GM21367 (cell line): ENCODE data around the gene IRAK3.

Source experiments
- ATAC-seq: cut with Tn5 transposase; IDR thresholded peaks from one replicate; pipeline ENCODE4 v1.9.1; 2021; ENCODE audit not compliant: unreplicated experiment

IRAK3 gene

DNA sequence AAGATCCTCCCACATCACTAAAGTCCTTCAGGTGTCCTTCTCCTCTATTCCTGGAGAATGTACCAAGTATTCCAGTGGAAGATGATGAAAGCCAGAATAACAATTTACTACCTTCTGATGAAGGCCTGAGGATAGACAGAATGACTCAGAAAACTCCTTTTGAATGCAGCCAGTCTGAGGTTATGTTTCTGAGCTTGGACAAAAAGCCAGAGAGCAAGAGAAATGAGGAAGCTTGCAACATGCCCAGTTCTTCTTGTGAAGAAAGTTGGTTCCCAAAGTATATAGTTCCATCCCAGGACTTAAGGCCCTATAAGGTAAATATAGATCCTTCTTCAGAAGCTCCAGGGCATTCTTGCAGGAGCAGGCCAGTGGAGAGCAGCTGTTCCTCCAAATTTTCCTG, 58.7 kb downstream of the IRAK3 start:
- no peak for ATAC-seq

DNA sequence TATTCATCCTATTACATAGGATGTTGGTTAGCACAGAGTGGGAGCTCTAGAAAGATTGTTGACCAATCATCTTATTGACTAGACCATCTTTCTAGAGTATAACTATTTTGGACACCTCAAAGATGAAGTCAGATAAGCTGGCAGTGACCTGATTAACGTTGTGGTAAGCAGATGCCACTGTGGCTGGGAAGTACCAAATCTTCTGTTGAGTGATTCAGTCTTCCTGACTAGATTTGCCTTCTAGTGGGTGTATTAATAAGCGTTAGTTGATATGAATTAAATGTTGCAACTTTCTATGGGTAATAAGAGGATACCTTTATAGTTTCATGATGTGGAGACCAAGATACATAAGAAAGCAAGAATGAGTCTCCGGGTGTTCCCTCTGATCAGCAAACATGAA, 62.0 kb downstream of the IRAK3 start:
- no peak for ATAC-seq

DNA sequence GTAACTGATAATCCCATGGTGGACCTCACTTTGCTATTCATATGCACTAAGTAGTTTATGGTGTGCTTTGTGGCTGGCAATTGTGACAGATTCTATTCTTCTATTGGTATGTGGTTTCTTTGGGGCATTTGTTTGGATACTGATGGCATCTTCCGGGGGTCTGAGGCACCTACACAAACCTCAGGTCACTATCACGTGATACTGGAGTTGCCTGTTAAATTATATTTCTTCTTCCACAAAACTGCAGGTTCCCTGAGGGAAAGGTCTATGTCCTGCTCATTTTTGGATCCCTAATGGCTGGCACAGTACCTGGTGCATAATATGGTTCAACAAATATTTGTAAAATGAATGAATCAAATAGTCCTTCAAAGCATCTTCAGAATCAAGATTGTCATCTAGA, 63.8 kb downstream of the IRAK3 start:
- ATAC-seq, result no peak

DNA sequence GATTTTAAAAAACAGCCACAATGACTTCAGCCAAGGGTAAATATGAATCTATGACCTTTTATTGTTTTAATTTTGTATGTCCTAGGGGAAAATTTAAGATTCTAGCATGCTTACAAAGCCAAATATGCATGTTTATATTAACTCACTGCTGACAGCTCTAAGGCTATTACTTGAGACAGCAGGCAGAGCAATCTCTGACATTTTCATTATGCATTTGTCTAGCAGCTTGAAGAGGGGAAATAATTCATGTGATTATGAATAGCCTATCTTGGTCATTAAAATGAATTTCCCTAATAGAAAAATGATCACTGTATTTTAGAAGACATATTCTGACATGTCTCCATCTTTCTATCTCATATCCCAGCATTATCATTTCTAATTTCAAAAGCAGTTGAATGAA, 66.7 kb downstream of the IRAK3 start:
- ATAC-seq, result no peak

DNA sequence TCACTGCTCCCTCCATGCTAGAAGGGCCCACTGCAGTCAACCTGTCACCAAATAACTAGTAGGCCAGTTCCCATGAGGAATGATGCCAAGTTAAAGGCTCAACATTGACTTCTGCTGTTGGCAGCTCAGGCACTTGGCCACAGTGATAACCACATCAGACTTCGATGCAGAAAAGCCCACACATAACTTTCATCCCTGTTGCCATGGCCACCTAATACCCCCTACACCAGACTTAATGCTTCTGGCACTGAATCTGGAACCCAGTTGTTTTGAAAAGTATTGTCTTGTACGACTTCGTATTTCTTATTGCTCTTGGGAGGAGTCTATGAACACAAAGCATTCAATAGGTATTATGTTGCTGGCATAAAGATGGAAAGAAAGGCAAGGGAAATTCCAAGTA, 69.0 kb downstream of the IRAK3 start:
- no peak for ATAC-seq

DNA sequence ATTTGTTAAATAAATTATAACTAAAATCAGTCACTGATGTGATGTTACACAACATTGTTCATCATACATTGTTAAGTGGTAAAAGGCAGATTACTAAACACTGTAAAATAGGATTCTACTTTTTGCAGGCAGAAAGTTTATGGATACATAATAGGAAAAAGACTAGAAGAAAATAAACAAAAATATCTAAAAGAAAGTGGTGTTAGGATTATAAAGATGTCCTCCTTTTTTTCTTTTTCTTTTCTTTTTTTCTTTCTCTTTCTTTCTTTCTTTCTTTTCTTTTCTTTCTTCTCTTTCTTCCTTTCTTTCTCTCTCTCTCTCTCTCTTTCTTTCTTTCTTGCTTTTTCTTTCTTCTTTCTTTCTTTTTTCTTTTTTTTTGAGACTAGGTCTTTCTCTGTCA, 73.7 kb downstream of the IRAK3 start:
- no peak for ATAC-seq

DNA sequence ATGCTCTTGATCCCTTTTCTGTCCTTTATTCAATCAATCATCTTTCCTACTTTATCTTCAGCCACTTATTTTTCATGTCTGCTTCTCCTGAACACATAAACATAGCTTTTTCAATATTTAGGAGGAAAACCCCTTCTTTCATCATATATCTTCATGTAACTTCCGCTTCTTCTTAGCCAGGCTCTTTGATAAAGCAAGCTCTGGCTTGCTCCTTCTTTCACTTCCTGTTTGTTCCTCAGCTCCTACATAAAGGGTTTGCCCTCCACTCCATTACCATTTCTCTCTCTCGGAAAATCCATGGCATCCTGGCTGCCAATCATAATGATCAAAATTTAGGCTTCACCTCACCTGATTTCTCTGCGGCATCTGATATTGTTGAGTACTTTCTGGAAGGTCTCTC, 79.5 kb downstream of the IRAK3 start:
- no peak for ATAC-seq

DNA sequence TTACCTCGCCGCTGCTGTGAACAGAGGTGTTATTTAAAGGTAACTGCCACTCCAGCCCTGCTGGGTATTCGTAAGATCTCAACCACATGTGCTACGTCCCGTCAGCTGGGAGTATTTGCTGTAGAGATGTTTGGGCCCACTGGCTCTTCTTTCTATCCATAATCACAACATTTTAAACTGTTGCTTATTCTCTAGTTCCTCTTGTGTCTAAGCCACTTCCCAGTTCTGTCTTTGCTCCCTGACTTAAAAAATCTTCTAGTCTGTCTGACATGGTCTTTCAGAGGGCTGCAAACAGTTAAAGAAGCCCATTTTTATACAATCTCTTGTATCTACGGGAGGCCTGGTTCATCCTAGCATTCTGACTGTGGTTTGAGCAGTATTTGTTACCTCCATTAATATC, 80.1 kb downstream of the IRAK3 start:
- ATAC-seq, result no peak

DNA sequence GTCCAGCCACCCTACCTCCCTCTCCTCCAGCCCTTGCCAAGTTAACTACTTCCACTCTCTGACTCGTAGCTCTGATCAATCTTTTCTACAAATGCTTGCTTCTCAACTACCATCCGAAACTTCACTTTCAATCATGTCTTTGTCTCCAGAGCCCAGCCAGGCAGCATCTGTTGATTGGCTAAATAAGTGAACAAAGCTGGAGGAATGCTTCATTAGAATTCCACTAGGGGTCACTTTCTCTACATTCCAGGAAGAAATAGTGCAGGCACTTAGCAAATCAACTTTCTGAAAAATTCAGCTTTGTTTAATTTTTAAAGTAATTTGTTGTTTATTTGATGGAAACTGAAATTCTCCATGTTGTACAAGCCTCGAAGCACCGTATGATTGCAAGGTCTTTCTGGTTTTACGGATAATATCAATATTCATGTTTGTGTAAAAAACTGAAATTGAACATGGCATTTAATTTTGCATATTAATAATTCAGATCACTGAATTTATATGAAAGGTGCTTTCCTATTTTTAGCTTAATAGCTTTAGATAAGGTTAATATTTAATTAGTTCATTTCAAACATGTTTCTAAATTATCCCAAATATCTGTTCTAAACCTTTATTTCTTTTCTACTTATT, 80.9 kb downstream of the IRAK3 start:
- no peak for ATAC-seq

DNA sequence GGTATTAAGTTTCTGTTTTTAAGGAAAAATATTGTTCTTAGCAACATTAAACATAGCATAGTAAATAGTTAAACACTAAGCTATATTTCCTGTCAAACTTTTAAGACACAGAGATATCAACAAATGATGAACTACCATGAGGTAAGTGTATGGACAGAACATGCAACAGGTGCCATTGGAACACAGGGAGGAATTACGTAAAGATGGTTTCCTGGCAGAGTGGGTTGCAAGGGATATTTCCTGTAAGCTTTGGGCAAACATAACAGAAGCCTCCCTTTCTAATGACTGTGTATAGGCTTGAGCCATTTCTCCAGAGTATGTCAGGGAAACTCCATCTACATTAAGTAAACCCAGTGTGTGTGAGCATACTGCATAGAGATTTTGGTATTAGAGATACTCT, 81.6 kb downstream of the IRAK3 start:
- no peak for ATAC-seq

DNA sequence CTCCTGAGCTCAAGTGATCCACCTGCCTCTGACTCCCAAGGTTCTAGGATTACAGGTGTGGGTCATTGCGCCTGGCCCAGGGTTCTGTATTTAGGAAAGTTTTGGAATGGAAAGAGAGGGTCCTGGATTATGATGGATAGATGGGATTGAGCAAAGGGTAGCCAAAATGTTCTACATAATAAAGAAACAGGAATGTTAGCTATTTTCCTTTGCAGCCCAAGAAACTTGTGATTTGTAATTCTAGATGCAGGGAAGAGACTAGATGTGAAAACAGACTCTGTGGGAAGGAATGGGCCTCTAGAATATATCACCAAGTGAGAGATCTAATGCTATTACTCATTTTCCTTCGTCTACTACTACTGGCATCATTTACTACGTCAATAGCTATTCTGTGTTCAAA, 83.6 kb downstream of the IRAK3 start:
- ATAC-seq, result no peak

DNA sequence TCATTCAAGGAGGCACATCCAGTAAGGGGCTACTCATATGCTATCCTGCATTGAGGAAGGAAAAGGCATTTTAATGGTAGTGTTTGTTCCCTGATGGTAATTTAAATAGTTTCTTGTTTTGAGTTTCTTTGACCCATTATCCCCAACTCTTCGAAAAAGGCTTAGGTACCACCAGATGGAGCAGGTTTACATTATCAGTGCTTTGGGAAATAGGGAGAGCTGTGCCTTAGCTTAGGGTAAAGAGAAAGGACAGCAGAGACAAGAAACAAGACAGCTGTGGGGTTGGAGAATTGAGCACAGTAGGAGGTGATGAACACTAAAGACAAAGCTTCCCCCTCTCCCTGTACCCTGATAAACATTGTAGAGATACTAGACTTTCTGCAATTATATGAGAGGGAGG, 84.1 kb downstream of the IRAK3 start:
- no peak for ATAC-seq

DNA sequence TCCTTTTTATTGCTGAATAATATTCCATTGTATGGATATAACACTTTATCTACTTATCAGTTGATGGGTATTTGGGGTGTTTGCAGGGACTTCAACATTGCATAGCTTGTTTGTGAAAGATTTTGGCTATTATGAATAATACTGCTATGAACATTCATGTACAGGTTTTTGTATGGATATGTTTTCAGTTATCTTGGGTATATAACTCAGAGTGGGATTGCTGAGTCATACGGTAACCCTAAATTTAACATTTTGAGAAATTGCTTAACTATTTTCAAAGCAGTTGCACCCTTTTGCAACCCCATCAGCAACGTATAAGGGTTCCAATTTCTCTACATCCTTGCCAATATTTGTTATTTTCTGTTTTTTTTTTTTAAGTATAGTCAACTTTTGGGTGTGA, 86.0 kb downstream of the IRAK3 start:
- no peak for ATAC-seq

DNA sequence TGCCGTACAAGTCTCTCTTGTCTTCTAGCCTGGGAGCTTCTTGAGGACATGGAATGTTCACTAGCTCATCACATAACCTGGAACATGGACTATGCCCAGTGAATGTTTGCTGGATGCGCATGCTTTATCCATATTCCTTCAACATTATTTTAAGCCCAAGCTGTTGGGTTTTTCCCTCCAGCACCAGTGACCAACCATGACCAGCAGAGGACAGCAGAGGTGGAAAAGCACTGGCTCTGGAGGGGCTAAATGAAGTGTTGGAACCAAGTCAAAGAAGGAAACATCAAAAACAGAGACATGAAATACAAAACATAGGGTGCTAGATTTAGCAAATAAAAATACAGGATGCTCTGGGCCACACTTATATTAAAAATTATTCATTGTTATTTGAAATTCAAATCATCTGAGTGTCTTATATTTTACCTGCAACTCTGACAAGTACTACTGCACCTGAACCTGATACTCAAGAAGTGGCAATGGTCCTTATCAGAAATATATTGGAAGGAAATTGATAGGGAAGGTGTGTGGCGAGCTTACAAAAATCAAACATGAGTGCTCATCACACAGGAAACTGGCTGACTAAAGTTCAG, 90.2 kb downstream of the IRAK3 start:
- ATAC-seq, result no peak

DNA sequence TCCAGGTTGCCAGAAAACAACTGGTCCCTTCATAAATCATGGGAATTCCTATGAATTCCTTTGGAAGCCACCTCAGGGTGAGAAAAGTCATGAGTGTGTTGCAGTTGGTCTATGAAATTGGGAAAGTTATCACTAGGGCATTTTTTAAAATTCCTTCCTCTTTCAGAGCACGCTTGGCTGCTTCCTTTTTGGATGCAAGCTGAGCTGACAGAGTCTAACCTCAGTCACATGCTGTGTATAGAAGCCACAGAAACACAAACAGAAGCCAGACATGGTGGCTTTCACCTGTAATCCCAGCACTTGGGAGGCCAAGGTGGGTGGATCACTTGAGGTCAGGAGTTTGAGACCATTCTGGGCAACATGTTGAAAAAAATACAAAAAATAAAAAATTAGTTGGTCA, 91.5 kb downstream of the IRAK3 start:
- ATAC-seq, result no peak

DNA sequence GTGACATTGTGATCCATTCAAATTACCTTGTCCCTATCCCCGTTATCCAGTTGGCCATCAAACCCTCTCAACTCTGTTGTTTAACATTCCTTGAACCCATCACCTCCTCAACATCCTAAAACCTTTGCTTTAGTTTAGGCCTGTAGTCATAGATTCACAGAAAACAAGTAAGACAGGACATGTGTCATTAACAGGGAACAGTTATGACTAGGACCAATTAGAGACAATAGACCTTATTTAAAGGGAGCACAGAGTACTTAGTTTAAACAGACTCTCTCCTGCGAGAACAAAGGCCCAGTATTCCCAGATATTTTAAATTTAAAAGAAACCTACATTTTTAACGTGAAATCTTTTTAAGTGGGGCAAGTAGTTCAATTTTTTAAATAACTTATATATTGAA, 93.2 kb downstream of the IRAK3 start:
- no peak for ATAC-seq

DNA sequence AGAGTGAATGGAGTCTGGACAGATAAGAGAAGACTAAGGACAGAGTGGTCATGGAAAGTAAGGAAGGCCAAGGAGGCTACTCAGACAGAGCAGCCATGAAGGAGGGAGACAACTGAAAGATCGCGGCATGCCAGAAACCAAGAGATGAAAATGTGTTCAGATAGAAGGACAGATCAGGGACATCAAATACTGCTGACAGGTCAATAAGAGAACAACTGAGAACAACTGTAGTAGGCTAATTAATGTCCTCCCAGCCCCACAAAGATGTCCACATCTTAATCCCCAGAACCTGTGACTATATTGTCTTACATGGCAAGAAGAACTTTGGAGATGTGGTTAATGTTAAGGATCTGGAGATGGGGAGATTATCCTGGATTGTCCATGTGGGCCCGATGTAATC, 98.3 kb downstream of the IRAK3 start:
- no peak for ATAC-seq

DNA sequence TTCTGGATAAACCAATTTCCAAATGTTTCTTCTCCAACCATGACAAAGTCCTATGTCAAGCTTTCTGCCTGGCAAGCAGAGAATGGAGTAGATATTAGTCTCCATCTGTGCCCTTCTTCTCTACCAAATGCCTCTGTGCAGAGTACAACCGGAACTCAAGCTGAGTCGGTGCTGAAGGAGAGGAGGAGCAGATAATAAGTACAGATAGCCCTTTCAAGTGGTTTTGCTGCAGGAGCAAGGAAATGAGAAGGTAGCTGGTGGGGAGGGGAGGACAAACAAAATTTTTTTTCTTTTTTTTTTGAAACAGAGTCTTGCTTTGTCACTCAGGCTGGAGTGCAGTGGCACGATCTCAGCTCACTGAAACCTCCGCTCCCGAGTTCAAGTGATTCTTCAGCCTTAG, 99.1 kb downstream of the IRAK3 start:
- ATAC-seq, result no peak

DNA sequence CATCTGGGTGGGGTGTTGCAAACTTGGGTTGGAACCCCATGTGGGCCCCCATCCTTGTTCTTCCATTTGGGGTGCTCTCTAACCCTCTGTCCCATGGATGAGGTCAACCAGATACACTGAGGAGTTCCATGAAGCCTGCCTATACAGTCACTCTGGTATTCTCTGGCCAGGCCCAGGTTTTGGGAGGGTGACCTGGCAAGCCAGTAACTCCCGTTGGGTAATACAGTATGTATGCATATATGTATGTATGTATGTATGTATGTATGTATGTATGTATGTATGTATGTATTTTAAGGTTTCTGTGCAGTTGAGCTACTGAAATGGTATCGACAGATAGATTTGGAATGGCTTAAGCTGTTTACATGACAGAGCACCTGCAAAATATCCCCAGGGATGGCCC, 100.5 kb downstream of the IRAK3 start:
- no peak for ATAC-seq

DNA sequence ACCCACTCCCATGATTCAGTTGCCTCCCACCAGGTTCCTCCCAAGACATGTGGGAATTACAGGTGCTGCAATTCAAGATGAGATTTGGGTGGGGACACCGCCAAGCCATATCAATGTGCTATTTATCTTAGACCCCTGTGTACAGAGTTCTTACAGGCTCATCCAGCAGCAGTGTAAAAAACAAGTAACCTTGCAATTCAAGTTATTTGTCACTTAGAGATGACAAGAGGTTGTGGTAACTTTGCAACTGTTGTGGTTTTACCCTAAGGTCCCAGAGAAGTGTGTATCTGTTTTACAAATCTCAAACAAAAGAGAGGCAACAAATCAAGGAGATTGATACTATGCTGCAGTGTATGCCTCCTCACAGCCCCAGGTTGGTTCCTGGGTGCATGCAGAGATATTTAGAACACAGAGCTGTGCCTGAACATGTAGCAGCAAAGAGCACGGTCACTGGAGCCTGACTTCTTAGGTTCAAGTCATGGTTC, 101.7 kb downstream of the IRAK3 start:
- no peak for ATAC-seq

DNA sequence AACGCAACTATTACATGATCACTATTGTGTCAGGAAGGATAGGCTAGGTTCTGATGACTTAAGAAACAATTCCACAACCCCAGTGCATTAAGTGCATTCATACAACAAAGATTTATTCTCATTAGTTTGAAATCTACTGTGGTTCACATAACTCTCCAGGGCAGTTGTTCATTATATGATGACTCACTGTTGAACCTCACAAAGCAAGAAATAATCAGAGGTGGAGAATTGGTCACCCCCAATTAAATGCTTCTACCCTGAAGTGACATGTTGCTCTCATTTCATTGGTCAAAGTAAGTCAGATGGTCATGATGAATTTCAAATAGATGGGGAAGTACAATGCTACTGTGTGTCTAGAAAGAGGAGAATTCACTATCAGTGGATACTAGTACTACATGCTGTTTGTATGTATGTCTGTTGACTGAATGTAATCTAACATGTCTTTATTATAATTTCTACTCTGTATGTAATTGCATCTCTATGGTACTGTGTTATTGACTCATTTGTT, 107.2 kb downstream of the IRAK3 start:
- ATAC-seq, result no peak

DNA sequence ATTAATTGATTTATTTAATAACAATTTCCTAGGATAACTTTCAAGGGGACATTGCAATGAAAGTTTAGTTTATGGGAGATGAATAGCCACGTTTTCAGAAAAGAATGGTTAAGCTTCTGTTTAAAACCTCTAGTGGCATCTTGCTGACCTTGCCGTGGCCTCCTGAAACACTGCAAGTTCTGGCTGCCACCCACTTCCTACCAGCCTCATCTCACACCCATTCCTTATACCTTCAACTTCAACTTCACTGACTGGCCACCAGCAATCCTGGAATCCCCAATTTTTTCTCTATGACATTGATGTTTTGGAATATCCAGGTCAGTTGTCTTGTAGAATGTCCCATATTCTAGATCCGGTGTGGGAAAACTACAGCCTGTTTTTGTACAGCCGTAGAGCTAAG, 108.1 kb downstream of the IRAK3 start:
- no peak for ATAC-seq

DNA sequence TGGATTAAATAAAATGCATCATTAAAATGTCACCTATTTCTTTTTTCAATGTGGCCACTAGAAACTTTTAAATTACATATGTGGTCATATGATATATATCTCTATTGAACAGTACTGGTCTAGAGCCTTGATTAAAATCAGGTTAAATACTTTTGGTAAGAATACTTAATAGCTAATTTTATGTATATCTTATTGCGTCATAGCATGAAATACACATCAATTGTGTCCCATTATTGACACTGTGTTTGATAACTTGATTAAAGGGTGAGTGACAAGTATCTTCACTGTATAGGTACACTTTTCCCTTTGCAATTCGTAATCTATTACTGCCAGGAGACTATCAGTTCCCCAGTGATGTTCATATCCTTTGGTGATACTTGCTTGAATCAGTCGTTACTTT, 108.9 kb downstream of the IRAK3 start:
- ATAC-seq, result no peak
